ENCODE measurements around the gene MED15. TPM values are rescaled to one million over a fixed set of nuclear protein-coding genes. Genes with fewer than 3 reads are reported as not detected.

MED15 gene
- total and polyA plus RNA-seq, 2 experiments from 2014 or later = 45.1 to 45.3 TPM

GRCh38 chr22:20553947-20554741, 46.7 kb downstream of the MED15 start:
- Histone ChIP-seq H3K27me3 (no peaks in the 10 kb centered on the region), H3K4me1 (ENCODE audit: low read depth) (peaks cover 55% of the 10 kb centered on the region), H3K9me3 (ENCODE audit: low read depth) (no peaks in the 10 kb centered on the region), H3K27ac (no peak overlapping the region), H3K36me3 (peaks cover 3% of the 10 kb centered on the region), H3K4me3 (no peak overlapping the region)
- no peak for TF ChIP-seq CTCF (IDR thresholded peaks at IDR 0.05; ENCODE audit: low read depth, low read length)
- no peak for DNase-seq (ENCODE audit: low read depth in 1 of 2, low spot score in 1 of 2)

GRCh38 chr22:20554824-20555223, 47.4 kb downstream of the MED15 start:
- H3K4me3 ChIP-seq = no peak overlapping the region
- no peak for TF ChIP-seq CTCF (IDR thresholded peaks at IDR 0.05; ENCODE audit: low read depth, low read length)
- no peak for DNase-seq (ENCODE audit: low read depth in 1 of 2, low spot score in 1 of 2)
- H3K4me1 ChIP-seq (ENCODE audit: low read depth) = peaks cover 49% of the 10 kb centered on the region
- no peak overlapping the region for H3K27ac ChIP-seq
- no peaks in the 10 kb centered on the region for H3K9me3 ChIP-seq (ENCODE audit: low read depth)
- H3K27me3 ChIP-seq = no peaks in the 10 kb centered on the region
- H3K36me3 ChIP-seq = peaks cover 6% of the 10 kb centered on the region

GRCh38 chr22:20558534-20558933, 51.1 kb downstream of the MED15 start:
- no peak overlapping the region for H3K4me3 ChIP-seq
- peaks cover 18% of the 10 kb centered on the region for H3K4me1 ChIP-seq (ENCODE audit: low read depth)
- peak overlapping the region; percentile 80 for H3K27ac ChIP-seq
- peaks cover 15% of the 10 kb centered on the region for H3K36me3 ChIP-seq
- no peak for DNase-seq (ENCODE audit: low read depth in 1 of 2, low spot score in 1 of 2)
- no peak for TF ChIP-seq CTCF (IDR thresholded peaks at IDR 0.05; ENCODE audit: low read depth, low read length)
- H3K27me3 ChIP-seq = no peaks in the 10 kb centered on the region
- no peaks in the 10 kb centered on the region for H3K9me3 ChIP-seq (ENCODE audit: low read depth)

GRCh38 chr22:20559174-20559760, 51.9 kb downstream of the MED15 start:
- Histone ChIP-seq H3K27ac (no peak overlapping the region), H3K4me1 (ENCODE audit: low read depth) (peaks cover 18% of the 10 kb centered on the region), H3K4me3 (no peak overlapping the region), H3K36me3 (peaks cover 20% of the 10 kb centered on the region), H3K27me3 (no peaks in the 10 kb centered on the region), H3K9me3 (ENCODE audit: low read depth) (no peaks in the 10 kb centered on the region)
- no peak for TF ChIP-seq CTCF (IDR thresholded peaks at IDR 0.05; ENCODE audit: low read depth, low read length)
- DNase-seq (ENCODE audit: low read depth in 1 of 2, low spot score in 1 of 2) = no peak

GRCh38 chr22:20560716-20561115, 53.3 kb downstream of the MED15 start:
- no peak overlapping the region for H3K4me3 ChIP-seq
- H3K36me3 ChIP-seq = peaks cover 27% of the 10 kb centered on the region
- H3K4me1 ChIP-seq (ENCODE audit: low read depth) = peaks cover 18% of the 10 kb centered on the region
- no peaks in the 10 kb centered on the region for H3K27me3 ChIP-seq
- no peak for DNase-seq (ENCODE audit: low read depth in 1 of 2, low spot score in 1 of 2)
- H3K27ac ChIP-seq = no peak overlapping the region
- TF ChIP-seq CTCF (IDR thresholded peaks at IDR 0.05; ENCODE audit: low read depth, low read length) = no peak
- H3K9me3 ChIP-seq (ENCODE audit: low read depth) = no peaks in the 10 kb centered on the region

All from cardiac muscle cell (in vitro differentiated cells and primary cell).